ENCODE measurements around the gene SLC2A1.

SLC2A1 gene

DNA sequence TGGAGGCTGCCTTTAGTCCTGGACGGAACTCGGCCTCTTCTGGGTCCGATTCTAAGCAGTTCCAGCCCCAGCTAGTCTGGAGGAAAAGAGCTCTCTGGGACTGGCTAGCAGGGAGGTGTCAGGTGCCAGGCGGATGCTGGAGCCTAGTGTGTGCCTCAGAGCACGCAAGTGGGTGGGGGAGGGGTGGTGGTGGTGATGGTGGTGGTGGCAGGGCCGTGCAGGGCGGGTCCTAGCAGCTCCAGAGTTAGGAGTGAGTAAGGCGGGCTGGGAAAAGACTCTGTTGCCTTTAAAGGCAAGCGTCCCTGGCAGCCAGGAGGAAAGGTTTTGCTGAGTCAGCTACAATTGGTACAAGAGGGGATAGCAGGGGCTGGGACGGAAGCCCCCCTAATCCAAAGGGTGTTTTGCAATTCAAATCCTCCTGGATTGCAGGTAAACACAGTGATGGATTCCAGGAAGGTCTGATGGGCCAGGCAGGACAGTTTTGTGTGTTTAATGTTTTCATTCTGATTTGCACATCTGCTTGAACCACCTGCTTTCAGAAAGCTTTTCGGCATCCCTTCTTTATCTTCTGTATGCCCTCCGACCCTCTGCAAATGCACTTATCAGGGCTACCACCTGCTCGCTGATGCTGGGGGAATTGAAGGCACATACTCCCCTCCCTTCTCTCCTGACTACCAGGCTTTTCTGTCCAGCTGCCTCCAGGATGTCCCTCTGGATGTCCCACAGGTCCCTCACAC, 4.1 kb upstream of the SLC2A1 start:
- DNase-seq: peak in 4 of 42 donors; percentile 25 to 56 (median 30)
- intact Hi-C loops (cut with DNase I): no loop called here

DNA sequence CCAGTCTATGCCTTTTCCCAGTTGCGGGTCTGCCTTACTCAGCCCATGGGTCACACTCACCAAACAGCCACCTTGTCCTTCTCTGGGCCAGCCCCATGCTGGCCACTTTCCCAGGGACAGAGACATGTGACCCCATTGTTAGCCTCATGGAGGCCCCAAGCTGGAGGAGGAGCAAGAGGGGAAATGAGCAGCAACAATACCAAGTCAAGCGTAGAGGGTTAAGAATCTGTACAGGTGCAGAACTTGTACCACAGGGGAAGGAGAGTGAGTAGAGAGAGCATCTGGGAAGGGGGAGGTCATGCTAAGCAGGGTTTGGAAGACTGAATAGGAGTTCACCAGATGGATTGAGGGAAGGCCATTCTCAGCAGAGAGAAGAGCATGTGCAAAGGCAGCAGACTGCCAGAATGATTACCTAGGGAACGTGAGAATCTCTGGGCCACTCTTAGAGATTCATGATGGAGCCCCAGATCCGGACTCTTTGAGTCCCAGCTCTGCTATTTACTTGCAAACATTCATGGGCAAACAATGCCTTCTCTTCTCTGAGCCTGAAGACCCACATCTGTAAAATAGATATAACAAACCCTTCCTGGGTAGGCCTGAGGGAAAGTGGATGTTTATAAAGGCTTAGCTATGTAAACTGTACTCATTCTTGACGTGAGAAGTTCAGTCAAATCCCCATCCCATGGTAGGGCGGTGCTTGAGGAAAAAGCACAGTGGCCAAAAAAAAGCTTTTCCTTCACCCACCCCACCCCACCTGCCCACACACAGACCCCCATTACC, 2.8 kb upstream of the SLC2A1 start:
- intact Hi-C loops (cut with DNase I): no loop called here
- peak in 41 of 42 donors; percentile 27 to 92 (median 70) for DNase-seq

DNA sequence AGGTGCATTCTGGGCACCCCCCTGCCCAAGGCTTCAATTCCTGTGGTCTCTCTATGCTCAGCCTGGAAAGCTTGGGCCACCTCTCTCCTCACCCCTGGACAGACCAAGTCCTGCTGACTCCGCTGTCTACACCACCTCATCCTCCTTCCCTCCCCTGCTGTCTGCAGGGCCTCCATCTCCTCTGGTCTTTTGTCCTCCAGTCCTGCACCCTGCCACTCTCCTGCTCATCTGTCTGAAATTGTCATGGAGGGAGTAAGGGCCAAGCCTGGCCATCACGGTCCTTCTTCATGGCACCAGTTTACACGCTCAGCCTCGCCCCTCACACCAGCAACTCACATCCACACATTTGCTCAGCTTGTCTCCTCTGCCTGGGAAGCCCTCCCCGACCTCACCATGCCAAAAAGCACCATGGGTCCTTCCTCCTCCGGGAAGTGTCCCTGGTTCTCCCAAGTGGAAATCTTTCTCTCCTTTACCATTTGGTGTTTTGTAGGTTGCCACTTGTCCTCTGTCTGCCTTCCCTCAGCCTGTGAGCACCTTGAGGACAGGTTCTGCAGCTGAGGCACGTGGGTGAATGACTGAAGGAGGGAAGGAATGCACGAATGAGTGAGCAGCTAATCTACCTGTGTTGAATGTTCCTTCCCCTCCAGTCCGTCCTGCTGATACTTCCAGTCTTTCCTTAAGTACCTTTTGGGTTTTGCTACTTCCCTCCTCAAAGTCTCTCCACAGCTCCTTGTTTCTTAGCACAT, 2.1 kb upstream of the SLC2A1 start:
- no peak for DNase-seq
- intact Hi-C loops (cut with DNase I): no loop called here

DNA sequence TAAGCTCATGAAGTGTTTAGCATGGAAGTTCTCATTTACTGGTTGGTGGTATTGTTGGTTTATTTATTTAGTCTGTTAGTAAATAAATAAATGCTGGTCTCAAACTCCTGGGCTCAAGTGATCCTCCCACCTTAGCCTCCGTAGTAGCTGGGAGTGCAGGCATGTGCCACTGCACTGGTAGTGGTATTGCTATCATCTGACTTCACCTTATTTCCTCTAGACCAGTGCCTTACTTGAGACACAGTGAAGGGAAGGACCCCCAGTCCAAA, 1.4 kb upstream of the SLC2A1 start:
- no peak for DNase-seq
- intact Hi-C loops (cut with DNase I): no loop called here

DNA sequence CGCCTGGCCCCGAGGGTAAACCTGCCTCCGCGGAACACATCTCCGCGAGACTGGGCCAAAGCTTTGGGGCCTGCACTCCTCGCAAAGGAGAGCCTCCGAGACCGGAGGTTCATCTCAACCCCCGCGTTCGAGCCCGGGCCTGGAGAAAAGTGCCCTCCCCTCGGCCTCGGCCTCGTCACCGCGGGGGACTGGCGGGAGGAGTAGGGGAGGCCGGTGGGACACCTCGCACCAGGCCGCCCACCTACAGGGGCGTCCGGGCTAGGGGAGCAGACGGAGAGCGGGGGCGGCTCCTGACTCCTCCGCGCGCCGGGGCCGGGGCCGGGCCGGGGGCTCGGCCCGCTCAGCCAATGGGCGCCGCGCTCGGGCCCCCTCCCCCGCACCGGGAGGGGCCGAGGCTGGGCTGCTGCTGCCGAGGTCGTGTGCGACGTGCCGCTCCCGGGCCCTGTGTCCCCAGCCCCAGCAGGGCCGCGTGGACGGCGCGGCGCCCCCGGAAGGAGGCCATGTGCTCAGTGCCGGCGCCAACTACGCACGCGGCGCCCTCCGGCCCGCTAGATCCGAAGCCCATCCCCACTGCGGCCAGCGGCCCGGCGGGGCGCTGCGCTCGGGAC, 684 bp downstream of the SLC2A1 start:
- intact Hi-C loops (cut with DNase I): loop anchor here (5.0 kb wide), 1 partner anchor 36 kb away; no protein-coding TSS in a partner anchor
- DNase-seq: peak in 39 of 42 donors; percentile 32 to 79 (median 64)

DNA sequence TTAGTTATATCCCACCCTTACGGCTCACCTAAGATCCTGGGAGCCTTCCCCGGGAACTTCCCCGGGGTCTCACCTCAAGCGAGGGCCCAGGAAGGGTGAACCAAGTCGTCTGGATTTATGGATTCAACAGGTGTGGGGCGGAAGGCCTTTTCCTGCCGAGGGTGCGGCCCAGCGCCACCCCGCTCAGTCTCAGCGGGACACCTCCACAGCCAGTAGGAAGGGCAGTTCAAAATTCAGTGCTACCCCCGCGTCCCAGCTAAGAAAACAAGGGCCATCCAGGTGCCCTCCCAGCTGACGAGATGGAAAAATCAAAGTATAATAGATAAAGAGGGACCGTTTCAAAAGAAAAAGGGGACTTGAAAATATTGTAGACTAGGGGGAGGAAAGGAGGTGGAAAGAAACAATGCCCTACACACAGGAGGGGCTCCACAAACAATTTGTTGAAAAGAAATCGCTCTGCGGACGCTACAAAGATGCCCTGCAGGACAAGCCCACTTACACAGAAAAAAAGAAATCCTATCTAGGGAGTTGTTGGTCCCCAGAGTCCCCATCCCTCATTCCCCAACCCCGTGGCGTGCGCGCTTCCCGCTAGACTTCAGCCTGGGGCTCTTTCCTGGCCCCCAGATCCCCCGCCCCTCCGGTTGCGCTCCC, 1.3 kb downstream of the SLC2A1 start:
- DNase-seq: no peak
- intact Hi-C loops (cut with DNase I): loop anchor here (5.0 kb wide), 1 partner anchor 35 kb away; no protein-coding TSS in a partner anchor

DNA sequence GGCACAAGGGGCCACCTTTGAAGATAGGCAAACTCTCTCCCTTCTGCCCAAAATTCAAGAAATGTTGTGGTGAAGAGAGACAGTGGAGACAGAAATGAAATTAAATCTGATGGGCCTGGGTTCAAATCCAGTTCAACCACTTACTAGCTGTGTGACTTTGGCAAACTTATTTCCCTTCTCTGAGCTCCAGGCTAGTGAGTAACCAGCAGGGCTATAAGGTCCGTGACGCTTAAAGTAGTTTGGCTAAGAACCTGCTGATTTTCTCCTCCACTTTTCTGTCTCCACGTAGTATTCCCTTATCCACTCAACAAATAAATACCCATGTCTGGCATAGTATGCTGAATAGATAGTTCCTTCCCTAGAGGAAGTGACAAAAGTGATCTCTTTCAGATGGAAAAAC, 1.9 kb downstream of the SLC2A1 start:
- intact Hi-C loops (cut with DNase I): loop anchor here (5.0 kb wide), 1 partner anchor 34 kb away; no protein-coding TSS in a partner anchor
- no peak for DNase-seq

DNA sequence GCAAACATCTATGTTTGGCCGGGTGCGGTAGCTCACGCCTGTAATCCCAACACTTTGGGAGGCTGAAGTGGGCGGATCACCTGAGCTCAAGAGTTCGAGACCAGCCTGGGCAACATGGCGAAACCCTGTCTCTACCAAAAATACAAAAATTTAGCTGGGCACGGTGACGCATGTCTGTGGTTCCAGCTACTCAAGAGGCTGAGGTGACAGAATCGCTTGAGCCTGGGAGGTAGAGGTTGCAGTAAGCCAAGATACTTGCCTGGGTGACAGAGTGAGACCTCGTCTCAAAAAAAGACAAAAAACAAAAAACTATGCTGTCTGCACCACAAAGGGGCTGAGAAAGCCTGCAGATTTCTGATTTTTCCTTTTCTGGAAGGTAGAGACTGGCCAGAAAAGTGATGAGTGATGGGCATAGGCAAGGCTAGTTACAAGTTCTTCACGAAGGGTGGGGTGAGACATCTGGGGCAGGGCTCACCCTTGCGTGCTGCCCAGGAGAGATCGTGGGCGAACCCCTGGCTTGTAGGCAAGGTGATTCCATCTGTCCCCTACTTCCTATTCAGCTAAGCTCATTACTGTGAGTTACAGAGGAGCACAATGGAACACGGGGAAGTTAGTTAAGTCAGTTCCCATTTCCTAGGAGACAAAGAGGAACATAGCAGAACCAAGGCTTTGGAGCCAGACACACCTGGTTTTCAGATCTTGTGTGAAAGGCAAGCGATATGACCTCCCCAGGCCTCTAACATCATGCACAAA, 3.2 kb downstream of the SLC2A1 start:
- no peak for DNase-seq
- intact Hi-C loops (cut with DNase I): loop anchor here (5.0 kb wide), 1 partner anchor 33 kb away; no protein-coding TSS in a partner anchor

DNA sequence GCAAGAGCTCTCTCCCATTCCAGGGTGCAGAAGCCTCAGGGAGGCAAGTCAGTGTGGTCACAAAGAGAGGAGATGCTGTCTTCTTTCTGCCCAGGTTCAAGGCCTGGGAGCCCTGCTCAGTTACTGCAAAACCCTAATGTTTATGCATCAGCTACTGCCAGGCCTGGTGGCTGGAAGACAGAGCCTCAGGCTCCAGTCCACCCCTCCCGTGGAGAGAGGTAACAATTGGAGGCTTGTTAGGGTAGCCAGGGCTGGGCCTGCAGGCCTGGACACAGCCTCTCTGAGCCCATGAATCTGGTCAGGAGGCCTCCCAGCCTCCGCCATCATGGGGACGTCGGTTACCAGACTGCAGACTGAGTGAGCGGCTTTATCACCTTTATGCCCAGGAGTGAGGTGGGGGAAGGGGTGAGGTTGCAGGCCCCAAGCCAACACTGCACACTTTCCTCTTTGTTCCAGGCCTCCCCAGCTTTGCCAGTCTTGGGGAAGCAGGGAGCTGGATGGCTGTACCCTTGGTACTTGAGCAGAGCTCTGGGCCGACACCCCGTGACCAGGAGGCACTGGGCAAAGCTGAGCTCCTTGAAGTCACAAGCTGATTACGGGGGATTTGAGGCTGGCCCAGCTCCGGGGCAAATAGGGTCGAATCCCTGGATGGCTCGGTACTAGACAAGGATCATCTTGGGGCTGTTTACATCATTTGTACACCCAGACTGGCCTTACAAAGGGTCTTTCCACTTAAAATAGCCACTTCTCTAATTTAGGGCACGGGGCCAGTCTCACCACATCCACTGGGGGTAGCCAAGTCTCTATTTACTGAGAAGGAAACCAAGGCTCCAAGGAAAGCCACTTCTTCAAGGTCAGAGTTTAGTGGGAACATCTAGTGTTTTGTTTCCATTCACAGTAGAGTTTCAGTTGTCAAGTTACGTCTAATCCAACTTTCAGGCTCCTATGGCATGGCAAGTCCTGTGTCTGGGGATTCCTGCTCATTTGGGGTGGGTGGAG, 5.2 kb downstream of the SLC2A1 start:
- intact Hi-C loops (cut with DNase I): no loop called here
- DNase-seq: peak in 40 of 42 donors; percentile 45 to 89 (median 76)

DNA sequence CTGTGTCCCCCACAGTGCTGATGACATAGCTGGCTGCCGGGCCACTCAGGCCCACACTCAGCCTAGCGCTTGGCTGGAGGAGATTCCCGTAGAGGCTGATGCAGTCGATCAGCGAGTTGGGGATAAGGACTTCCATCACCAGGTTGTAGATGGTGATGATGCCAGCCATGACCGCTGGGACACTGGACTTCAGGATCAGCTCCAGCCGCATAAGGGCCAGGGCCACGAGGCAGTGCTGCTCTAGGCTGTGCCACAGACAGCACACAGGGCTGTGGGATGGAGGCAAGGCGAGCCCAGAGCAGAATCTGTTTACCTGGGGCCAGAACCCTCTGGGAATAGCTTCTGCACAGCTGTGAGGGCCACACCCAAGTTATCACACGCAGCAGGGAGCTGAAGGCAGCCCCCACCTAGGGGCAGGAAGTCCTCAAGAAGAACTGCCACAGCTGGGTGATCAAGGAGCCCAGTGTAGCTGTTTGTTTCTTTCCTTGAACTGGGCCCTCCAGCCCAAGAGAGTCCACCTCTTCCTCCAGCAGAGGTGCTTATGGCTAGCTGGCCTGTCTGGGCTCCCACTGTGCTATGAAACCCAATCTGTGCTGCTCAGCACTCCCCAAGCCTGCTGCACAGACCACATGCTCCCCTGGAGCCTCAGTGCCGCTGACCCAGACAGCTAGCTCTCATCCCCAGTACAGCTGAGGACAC, 6.2 kb downstream of the SLC2A1 start:
- peak in 2 of 42 donors; percentile 34 to 42 for DNase-seq

DNA sequence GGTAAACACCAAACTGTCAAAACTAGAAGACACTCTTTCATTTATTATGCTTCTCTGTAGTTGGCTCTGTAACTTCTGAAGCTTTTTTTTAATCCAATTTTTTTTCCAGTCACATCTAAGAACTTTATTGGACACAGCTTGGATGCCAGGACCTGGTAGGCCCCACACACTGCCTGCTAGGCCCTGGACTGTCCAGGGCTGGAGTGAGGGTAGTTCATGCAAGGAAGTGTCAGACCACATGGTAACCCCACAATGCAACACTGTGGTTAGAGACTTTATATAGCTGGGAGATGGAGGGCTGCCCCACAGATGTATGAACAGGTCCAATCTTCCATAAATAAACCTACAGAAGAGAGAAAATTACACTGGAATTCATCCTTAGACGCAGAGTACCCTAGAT, 7.1 kb downstream of the SLC2A1 start:
- intact Hi-C loops (cut with DNase I): no loop called here
- no peak for DNase-seq

More for the DNA sequence above, 6.2 kb downstream of the SLC2A1 start:
- intact Hi-C loops (cut with DNase I): no loop called here

DNA sequence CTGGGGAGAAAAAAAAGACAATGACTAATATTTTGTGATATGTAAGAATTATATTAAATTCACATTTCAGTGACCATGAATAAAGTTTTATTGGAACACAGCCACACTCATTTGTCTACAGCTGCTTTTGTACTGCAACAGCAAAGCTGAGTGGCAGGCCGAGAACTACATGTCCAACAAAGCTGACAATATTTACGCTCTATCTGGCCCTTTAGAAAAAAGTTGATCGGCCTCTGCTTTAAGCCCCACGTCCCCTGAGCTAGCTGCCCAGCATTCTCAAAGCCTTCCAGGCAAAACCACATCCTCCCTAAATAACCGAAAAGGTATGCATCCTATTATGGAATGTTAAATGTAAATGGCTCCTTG, 8.6 kb downstream of the SLC2A1 start:
- intact Hi-C loops (cut with DNase I): no loop called here
- DNase-seq: no peak

DNA sequence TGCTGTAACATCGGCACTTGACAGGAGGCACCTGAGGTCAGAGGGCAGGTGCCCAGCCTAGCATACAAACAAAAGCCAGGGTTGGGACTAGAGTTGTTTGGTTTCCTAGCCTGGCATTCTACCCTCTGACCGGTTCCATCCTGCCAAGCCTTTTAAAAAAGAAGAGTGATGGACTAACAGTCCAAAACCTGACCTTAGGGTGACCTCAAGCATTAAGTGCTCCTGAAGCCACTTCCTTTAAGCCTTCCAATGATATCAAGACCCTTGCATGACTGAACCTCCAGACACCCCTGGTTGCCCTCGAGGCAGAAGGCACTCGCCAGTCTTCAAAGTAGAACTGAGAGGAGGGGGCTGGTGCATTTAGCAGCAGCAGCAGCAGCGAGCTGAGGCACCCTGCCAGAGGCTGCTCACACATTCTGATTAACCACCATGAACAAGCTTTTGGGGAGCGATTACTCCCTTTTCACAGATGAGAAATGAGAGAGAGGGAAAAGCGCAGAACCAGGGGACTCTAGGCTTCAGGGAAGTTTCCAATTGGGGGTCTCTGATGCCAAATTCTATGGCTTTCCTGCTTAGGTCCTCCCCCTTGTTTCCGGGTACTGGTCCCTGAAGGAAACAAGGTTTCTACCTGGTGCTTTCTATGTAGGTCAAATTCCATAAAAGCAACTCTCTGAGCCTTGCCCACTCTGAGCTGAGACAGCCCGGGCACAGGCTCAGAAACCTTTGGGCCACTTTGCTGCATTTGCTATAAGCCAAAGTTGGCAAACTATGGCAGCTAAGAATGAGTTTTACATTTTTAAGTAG, 9.2 kb downstream of the SLC2A1 start:
- DNase-seq: no peak
- intact Hi-C loops (cut with DNase I): no loop called here

DNA sequence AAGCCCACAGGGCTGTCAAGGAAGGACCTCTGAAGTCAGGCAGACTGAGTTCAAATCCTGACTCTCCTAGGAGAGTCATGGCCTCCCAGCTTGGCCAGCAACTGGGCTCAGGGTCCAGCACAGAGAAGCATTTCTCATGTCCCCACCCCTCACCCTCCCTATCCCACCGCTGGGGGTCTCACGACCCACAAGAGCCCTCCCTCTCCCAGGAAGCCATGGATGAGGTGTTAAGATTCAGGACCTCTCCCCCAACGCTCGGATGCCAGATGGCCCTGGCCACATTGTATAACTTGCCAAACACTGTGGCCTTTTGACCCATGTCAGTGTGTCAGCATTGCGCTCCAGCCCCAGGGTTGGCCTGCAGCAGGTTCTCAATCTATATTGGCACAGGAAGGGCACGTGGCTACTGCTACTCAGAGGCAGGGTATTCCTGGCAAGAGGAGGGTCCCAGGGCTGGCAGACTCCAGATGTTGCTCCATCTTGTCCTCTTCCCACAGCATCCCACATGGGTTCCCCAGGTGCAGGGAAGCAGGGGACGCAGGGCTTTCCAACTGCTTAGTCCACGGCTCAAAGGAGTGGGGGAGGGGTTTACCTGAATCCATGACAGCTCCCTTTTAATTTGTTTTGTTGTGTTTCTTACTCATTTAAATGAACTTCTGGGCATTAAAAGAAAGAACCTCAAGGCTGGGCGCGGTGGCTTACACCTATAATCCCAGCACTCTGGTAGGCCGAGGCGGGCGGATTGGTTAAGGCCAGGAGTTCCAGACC, 10.5 kb downstream of the SLC2A1 start:
- intact Hi-C loops (cut with DNase I): no loop called here
- no peak for DNase-seq

DNA sequence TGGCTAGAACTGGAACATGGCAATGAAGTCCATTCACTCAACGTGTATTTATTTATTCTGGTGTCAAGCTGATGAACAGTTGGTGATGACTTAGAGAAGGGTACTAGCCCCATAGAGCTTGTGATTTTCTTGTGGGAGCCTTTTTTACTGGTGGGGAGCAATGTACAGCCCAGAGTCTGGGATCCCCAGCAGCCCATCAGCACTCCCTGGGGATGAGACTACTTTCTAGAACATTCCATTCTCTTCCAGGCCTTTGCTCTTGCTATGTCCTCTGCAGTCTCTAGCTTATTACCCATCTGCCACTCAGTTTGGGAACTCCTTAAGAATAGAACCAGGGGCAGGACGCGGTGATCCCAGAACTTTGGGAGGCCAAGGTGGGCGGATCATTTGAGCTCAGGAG, 11.6 kb downstream of the SLC2A1 start:
- intact Hi-C loops (cut with DNase I): no loop called here
- no peak for DNase-seq

Data from head of caudate nucleus (tissue), 42 donors.